GM12878 (cell line): ENCODE measurements around the gene CTSW.

Source experiments
- CTCF ChIP-seq, 3 experiments: IDR thresholded peaks in 2 of 3; conservative IDR thresholded peaks in 1 of 3; 2 replicates each; pipeline ENCODE4 v1.5.1; 2011; ENCODE audit warnings: low read depth in 3 of 3, low read length in 3 of 3, mild to moderate bottlenecking in 3 of 3, control low read depth in 2 of 3, moderate library complexity in 2 of 3, inconsistent platforms in 1 of 3, mixed read lengths in 1 of 3; ENCODE audit not compliant: control insufficient read depth in 2 of 3, insufficient read depth in 1 of 3; ENCODE audit errors: extremely low read depth in 1 of 3
- ETV6 ChIP-seq, 2 experiments: fragments of 450-650 bp in 1 of 2; IDR thresholded peaks in 1 of 2; conservative IDR thresholded peaks in 1 of 2; 2 replicates each; pipeline ENCODE4 v1.6.1; 2014; ENCODE audit warnings: antibody characterized with exemption in 1 of 2, borderline replicate concordance in 1 of 2, low read depth in 1 of 2, mild to moderate bottlenecking in 1 of 2, moderate library complexity in 1 of 2
- FOXK2 ChIP-seq: fragments of 450-650 bp; IDR thresholded peaks from 2 replicates; pipeline ENCODE4 v1.6.1; 2017; ENCODE audit warnings: mild to moderate bottlenecking, moderate library complexity
- MYC ChIP-seq: IDR thresholded peaks from 2 replicates; pipeline ENCODE4 v1.6.1; 2011; ENCODE audit warnings: mild to moderate bottlenecking, low read length, moderate library complexity, inconsistent platforms; ENCODE audit not compliant: insufficient read depth, insufficient replicate concordance, insufficient read length, severe bottlenecking
- NR2F1 ChIP-seq: fragments of 450-650 bp; conservative IDR thresholded peaks from 2 replicates; pipeline ENCODE4 v1.6.1; 2017; ENCODE audit warnings: mild to moderate bottlenecking
- POLR2A ChIP-seq: IDR thresholded peaks from 2 replicates; pipeline ENCODE4 v1.6.1; 2011; ENCODE audit warnings: low read depth, mild to moderate bottlenecking, low read length
- RAD21 ChIP-seq: IDR thresholded peaks from 2 replicates; pipeline ENCODE4 v1.6.1; 2011; ENCODE audit warnings: mild to moderate bottlenecking, low read depth, low read length, moderate library complexity; ENCODE audit not compliant: insufficient read depth
- TBL1XR1 ChIP-seq: IDR thresholded peaks from 2 replicates; pipeline ENCODE4 v1.6.1; 2012; ENCODE audit warnings: low read depth, low read length, improper control_type of control experiment

- TF ChIP-seq CTCF (IDR thresholded peaks at IDR 0.05 in 2 of 3, conservative IDR thresholded peaks at IDR 0.05 in 1 of 3; ENCODE audit: control insufficient read depth in 2 of 3, extremely low read depth in 1 of 3, insufficient read depth in 1 of 3, low read depth in 3 of 3, low read length in 3 of 3) (no peak), MYC (no peak), POLR2A (no peak), RAD21 (no peak), TBL1XR1 (no peak), FOXK2 (no peak), NR2F1 (no peak), ETV6 (conservative IDR thresholded peaks at IDR 0.05 in 1 of 2, IDR thresholded peaks at IDR 0.05 in 1 of 2; ENCODE audit: borderline replicate concordance in 1 of 2, low read depth in 1 of 2) (no peak)
Observed at GRCh38 chr11:65849366-65849765, 30.3 kb upstream of the CTSW start.
